Activated naive CD8-positive, alpha-beta T cell (primary cell): ENCODE results near the gene SLC44A2.

Source experiments
- H3K27ac Mint-ChIP-seq: one replicate; pipeline ENCODE4 v1.8.0; 2021; ENCODE audit warnings: mixed read lengths
- H3K27me3 Mint-ChIP-seq: one replicate; pipeline ENCODE4 v1.8.0; 2021; ENCODE audit warnings: mixed read lengths
- H3K36me3 Mint-ChIP-seq: one replicate; pipeline ENCODE4 v1.8.0; 2021; ENCODE audit warnings: mixed read lengths
- H3K4me1 Mint-ChIP-seq: one replicate; pipeline ENCODE4 v1.8.0; 2021; ENCODE audit warnings: low read depth, mixed read lengths
- H3K4me3 Mint-ChIP-seq: one replicate; pipeline ENCODE4 v1.8.0; 2021; ENCODE audit warnings: mild to moderate bottlenecking, mixed read lengths
- H3K9me3 Mint-ChIP-seq: one replicate; pipeline ENCODE4 v1.8.0; 2021; ENCODE audit warnings: low read depth, mixed read lengths

SLC44A2 gene

DNA sequence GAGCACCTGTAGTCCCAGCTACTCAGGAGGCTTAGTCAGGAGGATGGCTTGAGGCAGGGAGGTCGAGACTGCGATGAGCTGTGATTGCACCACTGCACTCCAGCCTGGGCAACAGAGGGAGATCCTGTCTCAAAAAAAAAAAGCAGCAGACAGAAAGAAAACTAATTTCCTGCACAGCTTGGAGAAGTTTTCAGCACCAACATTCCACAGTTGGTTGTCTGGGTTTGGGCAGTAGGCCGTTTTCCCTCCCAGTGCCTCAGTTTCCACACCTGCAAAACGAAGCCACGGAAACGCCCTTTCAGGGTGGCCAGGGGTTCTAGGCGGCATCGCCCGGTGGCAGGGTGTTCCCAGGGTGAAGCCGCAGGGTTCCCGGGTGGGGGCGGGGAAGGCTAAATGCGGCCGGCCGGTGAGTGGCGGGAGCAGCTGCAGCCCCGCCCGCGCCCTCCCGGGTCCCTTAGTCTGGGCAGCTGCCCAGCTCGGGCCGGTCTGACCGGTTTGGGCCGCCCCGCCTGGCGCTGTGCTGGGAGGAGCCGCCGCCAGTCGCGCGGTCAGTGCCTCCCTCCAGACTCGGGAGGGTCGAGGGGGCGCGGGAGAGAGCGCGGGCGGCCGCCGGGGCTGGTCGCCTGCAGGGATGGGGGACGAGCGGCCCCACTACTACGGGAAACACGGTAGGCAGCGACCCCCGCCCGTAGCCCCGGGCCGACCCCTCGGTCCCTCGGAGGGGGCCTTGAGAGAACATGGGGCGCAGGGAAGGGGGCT, at the start of gene SLC44A2:
SLC44A2 (plus strand) TSS at position 551 of the 759 bp plus-strand sequence; CDS start at position 632, 81 bp downstream.
- H3K4me3 Mint-ChIP-seq = peak within 1 kb of the TSS; percentile 23
- H3K9me3 Mint-ChIP-seq = no peaks in the 10 kb centered on the region
- H3K27me3 Mint-ChIP-seq = no peaks in the 10 kb centered on the region
- peaks cover 41% of the 10 kb centered on the region for H3K4me1 Mint-ChIP-seq
- H3K27ac Mint-ChIP-seq = peak within 1 kb of the TSS; percentile 64
- H3K36me3 Mint-ChIP-seq = no peaks in the 10 kb centered on the region

DNA sequence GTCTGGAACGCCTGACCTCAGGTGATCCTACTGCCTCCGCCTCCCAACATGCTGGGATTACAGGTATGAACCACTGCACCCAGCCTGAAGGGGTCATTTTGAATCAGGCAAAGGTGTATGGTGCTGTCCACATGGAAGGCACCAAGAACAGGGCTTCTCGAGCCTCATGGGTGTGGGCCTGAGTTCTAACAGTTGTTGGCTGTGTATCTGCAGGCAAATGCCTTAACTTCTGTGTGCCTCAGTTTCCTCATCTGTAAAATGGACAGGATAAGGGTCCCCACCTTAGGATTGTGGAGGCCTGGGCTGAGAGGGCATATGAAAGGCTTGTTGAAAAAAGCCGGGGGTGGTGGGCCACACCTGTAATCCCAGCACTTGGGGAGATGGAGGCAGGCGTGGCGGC, 47.4 kb upstream of the SLC44A2 start:
- H3K27ac Mint-ChIP-seq = no peak overlapping the region
- no peaks in the 10 kb centered on the region for H3K9me3 Mint-ChIP-seq
- peaks cover 5% of the 10 kb centered on the region for H3K4me1 Mint-ChIP-seq
- H3K27me3 Mint-ChIP-seq = no peaks in the 10 kb centered on the region
- no peaks in the 10 kb centered on the region for H3K36me3 Mint-ChIP-seq
- no peak overlapping the region for H3K4me3 Mint-ChIP-seq

DNA sequence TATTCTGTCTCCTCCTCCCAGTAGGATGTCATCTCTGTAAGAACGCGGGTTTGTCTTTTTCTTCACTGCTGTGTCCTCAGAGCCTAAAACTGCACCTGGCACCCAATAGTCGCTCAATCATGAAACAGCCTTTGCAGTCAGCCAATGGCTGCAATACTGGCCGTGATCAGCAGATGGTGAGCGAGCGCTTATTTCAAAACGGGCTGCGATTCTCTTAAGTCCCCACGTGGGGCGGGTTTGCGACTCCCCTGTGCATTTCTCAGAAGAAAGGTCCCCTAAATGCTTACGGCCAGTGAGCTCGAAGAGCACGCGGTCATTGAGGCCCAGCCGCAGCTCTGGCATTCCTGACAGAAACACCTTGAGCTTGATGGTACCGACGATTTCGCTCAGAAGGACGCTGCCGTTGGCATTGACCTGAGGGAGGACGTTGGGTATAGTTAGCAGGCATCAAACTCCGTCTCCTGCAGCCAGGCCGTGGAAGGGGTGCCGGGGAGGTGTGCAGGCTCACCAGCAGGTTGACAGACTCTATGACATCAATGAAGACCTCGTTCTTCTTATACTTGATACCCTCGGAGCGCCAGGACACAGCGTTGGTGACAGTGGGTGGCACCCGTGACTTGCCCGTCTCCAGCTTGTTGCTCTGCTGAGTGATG, 44.2 kb upstream of the SLC44A2 start:
- Mint-ChIP-seq H3K27me3 (no peaks in the 10 kb centered on the region), H3K36me3 (no peaks in the 10 kb centered on the region), H3K27ac (no peak overlapping the region), H3K4me3 (no peak overlapping the region), H3K9me3 (no peaks in the 10 kb centered on the region), H3K4me1 (peaks cover 7% of the 10 kb centered on the region)

DNA sequence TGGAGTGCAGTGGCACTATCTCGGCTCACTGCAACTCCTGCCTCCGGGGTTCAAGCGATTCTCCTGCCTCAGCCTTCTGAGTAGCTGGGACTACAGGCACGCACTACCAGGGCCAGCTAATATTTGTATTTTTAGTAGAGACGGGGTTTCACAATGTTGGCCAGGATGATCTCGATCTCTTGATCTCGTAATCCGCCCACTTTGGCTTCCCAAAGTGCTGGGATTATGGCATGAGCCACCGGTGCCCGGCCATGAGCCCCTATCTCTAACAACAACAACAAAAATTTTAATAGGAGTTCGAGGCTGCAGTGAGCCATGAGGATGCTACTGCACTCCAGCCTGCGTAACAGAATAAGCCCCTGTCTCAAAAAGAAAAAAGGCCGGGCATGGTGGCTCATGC, 43.3 kb upstream of the SLC44A2 start:
- Mint-ChIP-seq H3K4me1 (peaks cover 7% of the 10 kb centered on the region), H3K4me3 (no peak overlapping the region), H3K27ac (no peak overlapping the region), H3K9me3 (no peaks in the 10 kb centered on the region), H3K36me3 (no peaks in the 10 kb centered on the region), H3K27me3 (no peaks in the 10 kb centered on the region)

DNA sequence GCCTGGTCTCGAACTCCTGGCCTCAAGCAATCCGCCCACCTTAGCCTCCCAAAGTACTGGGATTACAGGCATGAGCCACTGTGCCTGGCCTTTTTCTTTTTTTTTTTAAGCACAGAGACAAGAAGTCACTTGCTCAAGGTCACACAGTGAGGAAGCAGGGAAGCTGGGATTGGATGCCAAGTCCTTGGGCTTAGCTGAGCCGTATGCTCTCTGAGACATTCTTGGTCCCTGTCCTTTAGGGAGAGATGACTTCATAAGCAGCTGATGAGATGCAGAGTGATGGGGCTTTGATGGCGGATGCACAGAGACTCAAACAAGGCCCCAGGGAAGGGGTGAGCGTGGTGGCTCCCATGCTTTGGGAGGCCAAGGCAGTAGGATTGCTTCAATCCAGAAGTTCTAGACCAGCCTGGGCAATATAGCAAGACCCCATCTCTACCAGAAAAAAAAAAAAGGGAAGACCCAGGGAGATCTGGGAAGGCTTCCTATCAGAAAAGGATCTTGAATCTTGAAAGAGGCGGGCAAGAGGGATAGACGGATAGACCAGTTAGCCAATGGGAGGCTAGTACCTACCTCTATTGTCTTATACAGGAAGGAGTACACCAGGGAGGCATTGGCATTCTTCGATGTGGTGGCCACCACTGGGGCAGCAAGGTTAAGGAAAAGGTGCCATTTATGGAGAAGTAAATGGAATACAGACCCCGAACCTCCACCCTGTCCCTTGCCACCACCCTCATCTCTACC, 42.1 kb upstream of the SLC44A2 start:
- Mint-ChIP-seq H3K4me1 (peaks cover 13% of the 10 kb centered on the region), H3K36me3 (peaks cover 3% of the 10 kb centered on the region), H3K4me3 (no peak overlapping the region), H3K27me3 (peaks cover 6% of the 10 kb centered on the region), H3K27ac (no peak overlapping the region), H3K9me3 (no peaks in the 10 kb centered on the region)

DNA sequence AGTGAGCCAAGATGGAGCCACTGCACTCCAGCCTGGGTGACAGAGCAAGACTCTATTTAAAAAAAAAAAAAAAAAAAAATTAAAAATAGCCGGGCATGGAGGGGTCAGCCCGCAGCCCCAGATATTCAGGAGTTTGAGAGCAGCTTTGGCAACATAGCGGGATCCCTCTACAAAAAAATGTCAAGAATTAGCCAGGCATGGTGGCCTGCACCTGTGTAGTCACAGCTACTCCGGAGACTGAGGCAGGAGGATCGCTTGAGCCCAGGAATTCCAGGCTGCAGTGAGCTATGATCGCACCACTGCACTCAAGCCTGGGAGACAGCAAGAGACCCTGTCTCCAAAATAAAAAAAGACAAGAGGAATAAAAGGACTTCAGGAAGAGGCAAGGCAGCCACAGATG, 39.0 kb upstream of the SLC44A2 start:
- Mint-ChIP-seq H3K27me3 (peaks cover 9% of the 10 kb centered on the region), H3K4me1 (peaks cover 8% of the 10 kb centered on the region), H3K27ac (no peak overlapping the region), H3K36me3 (peaks cover 3% of the 10 kb centered on the region), H3K9me3 (no peaks in the 10 kb centered on the region), H3K4me3 (no peak overlapping the region)

DNA sequence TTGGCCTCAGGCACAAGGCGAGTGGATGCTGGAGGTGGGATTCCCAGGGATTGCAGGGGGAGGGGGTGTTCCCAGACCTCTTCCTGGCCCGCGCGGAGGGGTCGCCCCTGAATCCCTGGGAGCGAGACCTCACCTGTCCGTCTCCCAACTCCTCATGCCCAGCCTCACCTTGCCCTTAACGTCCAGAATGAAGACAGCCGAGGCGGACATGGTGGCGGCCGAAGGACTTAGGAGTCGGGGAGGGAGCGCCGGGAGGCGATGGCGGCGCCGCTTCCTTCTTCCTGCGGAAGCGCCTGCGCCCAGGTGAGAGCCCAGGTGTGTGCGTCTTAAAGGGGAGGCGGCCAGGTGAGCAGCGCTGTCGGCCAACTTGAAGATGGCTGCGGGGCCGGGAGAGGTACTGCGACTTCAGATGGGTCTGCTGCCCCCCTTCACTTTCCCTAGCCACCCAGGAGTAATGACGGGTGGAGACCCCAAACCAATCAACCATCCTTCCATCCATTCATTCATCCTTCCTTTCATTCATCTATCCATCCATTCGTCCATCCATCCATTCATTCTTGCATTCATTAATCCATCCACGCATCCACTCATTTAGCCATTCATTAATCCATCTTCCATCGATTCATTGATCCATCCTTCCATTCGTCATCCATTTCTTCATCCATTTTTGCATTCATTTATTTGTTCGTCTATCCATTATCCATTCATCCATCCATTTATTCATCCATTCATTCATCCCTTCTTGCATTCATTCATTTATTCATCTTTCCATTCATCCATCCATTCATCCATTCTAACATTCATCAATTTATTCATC, 38.1 kb upstream of the SLC44A2 start, which contains the start of gene AP1M2:
AP1M2 (minus strand) TSS at position 291 of the 817 bp plus-strand sequence; CDS start at position 210, 81 bp downstream.
- peaks cover 9% of the 10 kb centered on the region for H3K27me3 Mint-ChIP-seq
- H3K27ac Mint-ChIP-seq = no peak within 1 kb of the TSS
- H3K9me3 Mint-ChIP-seq = no peaks in the 10 kb centered on the region
- H3K4me3 Mint-ChIP-seq = no peak within 1 kb of the TSS
- H3K4me1 Mint-ChIP-seq = peaks cover 8% of the 10 kb centered on the region
- H3K36me3 Mint-ChIP-seq = peaks cover 3% of the 10 kb centered on the region

DNA sequence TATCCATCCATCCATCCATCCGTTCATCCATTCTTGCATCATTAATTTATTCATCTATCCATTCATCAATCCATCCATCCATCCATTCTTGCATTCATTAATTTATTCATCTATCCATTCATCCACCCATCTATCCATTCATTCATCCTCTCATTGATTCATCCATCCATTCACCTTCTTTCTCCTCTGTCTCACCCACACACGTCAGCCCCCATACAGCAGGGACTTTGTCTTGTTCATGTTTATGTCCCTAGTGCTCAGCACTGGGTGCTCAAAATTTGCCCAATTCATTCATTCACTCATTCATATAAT, 37.6 kb upstream of the SLC44A2 start:
- H3K36me3 Mint-ChIP-seq = peaks cover 3% of the 10 kb centered on the region
- no peak overlapping the region for H3K4me3 Mint-ChIP-seq
- peaks cover 8% of the 10 kb centered on the region for H3K4me1 Mint-ChIP-seq
- no peaks in the 10 kb centered on the region for H3K9me3 Mint-ChIP-seq
- no peak overlapping the region for H3K27ac Mint-ChIP-seq
- H3K27me3 Mint-ChIP-seq = peaks cover 9% of the 10 kb centered on the region

DNA sequence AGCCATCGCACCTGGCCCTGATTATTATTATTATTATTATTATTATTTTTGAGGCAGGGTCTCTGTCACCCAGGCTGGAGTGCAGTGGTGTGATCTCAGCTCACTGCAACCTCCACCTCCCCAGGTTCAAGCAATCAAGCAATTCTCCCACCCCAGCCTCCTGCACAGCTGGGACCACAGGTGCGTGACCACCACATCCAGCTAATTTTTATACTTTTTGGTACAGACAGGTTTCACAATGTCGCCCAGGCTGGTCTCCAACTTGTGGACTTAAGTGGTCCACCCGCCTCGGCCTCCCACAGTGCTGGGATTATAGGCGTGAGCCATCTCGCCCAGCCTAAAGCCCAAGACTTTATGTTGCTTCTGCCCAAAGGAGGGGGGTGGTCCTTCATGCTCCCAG, 32.2 kb upstream of the SLC44A2 start:
- Mint-ChIP-seq H3K36me3 (no peaks in the 10 kb centered on the region), H3K4me1 (peaks cover 14% of the 10 kb centered on the region), H3K27ac (no peak overlapping the region), H3K4me3 (no peak overlapping the region), H3K9me3 (no peaks in the 10 kb centered on the region), H3K27me3 (peaks cover 3% of the 10 kb centered on the region)

DNA sequence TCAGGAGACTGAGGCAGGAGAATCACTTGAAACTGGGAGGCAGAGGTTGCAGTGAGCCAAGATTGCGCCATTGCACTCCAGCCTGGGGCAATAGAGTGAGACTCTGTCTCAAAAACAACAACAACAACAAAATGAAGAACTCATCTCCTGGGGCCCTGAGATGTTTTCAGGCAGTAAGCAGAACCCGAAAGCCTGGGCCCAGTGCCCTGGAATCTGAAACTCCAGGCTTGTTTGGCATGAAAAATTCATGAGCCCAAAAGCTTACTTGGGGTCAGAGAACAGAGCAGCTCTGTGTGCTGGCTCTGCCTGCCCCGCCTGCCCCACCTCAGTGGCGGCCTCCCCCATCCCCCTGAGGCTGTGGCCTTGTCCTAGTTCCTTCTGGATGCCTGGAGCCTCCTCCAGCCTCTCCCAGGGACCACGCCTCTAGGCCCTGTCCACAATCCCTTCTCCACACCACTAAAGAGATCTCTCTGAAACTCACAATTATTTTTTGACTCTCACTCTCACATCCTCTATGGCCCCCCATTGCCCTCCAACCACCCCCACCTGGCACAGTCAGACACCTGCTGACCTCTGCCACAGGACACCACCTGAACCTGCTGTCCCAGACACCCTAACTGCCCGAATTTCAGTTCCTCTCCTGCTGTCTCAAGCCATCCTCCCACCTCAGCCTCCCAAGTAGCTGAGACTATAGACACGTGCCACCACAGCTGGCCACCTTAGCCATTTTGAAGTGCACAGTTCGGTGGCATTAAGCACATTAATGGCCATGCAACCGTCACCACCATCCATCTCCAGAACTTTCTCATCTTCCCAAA, 31.3 kb upstream of the SLC44A2 start:
- no peak overlapping the region for H3K4me3 Mint-ChIP-seq
- no peaks in the 10 kb centered on the region for H3K36me3 Mint-ChIP-seq
- H3K27ac Mint-ChIP-seq = no peak overlapping the region
- H3K27me3 Mint-ChIP-seq = peaks cover 3% of the 10 kb centered on the region
- no peaks in the 10 kb centered on the region for H3K9me3 Mint-ChIP-seq
- H3K4me1 Mint-ChIP-seq = peaks cover 14% of the 10 kb centered on the region

DNA sequence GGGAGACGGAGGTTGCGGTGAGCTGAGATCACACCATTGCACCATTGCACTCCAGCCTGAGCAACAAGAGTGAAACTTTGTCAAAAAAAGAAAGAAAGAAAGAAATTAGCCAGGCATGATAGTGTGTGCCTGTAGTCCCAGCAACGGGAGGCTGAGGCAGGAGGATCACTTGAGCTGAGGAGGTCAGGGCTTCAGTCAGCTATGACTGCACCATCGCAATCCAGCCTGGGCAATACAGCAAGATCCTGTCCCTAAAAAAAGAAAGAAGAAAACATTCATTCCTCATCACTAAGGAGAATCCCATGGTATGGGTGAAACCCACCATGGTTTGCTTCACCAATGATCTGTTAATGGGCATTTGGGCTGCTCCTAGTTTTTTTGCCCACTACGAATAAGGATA, 25.2 kb upstream of the SLC44A2 start:
- Mint-ChIP-seq H3K4me1 (peaks cover 31% of the 10 kb centered on the region), H3K27me3 (no peaks in the 10 kb centered on the region), H3K4me3 (peak overlapping the region; percentile 48), H3K36me3 (no peaks in the 10 kb centered on the region), H3K9me3 (no peaks in the 10 kb centered on the region), H3K27ac (no peak overlapping the region)

DNA sequence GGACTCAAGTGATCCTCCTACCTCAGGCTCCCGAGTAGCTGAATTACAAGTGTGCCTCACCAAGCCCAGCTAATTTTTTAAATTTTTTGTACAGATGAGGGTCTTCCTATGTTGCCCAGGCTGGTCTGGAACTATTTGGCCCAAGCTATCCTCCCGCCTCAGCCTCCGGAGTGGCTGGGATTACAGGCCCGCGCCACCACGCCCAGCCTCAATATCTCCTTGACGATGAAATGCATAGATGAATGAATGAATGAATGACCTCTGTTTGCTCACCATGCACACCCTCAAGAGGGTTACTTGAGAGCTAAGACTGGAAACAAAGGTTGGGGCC, 23.4 kb upstream of the SLC44A2 start:
- Mint-ChIP-seq H3K9me3 (no peaks in the 10 kb centered on the region), H3K4me3 (peak overlapping the region; percentile 86), H3K27ac (peak overlapping the region; percentile 85), H3K4me1 (peaks cover 23% of the 10 kb centered on the region), H3K36me3 (no peaks in the 10 kb centered on the region), H3K27me3 (no peaks in the 10 kb centered on the region)

DNA sequence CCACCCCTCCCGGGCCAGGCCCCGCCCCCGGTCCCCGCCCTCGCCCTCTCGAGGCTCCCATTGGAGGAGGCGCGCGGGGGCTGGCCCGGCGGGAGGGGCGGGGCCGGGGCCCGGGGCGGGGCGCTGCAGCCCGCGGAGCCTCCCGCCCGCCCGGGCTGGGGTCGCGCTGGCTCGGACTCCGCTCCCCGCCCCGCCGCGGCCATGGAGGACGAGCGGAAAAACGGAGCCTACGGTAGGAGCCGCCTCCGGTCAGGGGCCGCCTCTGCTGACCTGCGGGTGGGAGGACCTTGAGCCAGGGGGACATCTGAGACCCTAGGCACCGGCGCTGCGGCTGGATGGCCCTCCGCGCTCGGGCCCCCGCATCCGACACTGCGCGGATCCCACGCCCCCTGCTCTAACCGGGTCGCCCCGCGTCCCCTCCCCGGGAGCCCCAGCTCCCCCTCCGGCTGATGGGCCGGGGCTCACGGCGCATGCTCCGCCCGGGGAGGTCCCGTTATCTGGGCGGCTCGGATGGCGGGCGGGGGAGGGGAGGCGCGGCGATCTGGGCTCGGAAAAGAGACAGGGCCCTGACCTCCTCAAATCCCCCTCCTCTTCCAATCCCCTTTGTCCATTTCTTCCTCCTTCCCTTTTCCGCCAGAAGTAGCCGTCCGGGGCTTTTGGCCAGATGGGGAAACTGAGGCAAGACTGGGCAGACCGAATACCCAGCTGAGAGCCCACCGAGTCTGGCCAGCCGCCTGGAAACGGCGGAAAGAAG, 22.8 kb upstream of the SLC44A2 start:
- H3K4me1 Mint-ChIP-seq = peaks cover 26% of the 10 kb centered on the region
- H3K4me3 Mint-ChIP-seq = peak overlapping the region; percentile 97
- peak overlapping the region; percentile 99 for H3K27ac Mint-ChIP-seq

More for the DNA sequence above, 22.8 kb upstream of the SLC44A2 start:
- no peaks in the 10 kb centered on the region for H3K36me3 Mint-ChIP-seq
- H3K9me3 Mint-ChIP-seq = no peaks in the 10 kb centered on the region
- H3K27me3 Mint-ChIP-seq = no peaks in the 10 kb centered on the region
